ENCODE data around the gene MKLN1.
"Not testable (repeated sequence)": the region's sequence is repeated elsewhere in the genome, so short reads cannot be mapped to it uniquely, and the experiment has no call there.

MKLN1 gene

DNA sequence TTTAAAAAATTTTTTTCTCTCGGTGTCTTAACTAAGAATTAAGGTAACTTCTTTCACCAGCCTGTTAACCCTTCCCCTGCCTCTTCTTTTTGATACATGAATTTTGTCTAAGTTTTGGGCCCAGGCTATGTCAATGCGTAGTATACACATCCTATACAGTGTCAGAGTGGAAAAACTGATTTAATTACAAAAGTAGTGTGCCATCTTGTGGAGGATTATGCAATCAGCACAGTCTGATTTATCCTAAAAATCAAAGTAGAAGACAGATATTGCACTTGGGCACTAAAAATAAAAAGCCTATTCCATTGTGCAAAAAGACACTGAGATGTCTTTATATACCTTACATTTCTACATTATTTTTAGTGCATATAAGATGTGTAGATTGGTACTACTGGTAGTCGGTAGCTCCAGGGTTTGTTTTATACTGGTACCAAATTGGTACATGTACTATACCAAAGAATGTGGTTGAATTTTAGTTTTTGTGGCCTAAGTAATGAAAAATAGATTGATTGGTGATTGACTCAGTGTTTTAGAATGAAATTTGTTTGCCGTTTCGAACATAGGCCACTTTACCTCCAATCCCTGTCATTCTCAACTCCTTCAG lies 96.6 kb downstream of the MKLN1 start:
- TF ChIP-seq, protein P1, sequence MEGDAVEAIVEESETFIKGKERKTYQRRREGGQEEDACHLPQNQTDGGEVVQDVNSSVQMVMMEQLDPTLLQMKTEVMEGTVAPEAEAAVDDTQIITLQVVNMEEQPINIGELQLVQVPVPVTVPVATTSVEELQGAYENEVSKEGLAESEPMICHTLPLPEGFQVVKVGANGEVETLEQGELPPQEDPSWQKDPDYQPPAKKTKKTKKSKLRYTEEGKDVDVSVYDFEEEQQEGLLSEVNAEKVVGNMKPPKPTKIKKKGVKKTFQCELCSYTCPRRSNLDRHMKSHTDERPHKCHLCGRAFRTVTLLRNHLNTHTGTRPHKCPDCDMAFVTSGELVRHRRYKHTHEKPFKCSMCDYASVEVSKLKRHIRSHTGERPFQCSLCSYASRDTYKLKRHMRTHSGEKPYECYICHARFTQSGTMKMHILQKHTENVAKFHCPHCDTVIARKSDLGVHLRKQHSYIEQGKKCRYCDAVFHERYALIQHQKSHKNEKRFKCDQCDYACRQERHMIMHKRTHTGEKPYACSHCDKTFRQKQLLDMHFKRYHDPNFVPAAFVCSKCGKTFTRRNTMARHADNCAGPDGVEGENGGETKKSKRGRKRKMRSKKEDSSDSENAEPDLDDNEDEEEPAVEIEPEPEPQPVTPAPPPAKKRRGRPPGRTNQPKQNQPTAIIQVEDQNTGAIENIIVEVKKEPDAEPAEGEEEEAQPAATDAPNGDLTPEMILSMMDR (IDR thresholded peaks at IDR 0.05; ENCODE audit: extremely low read depth, missing control alignments): peak; percentile 39
- DNase-seq (ENCODE audit: low spot score): peak; percentile 22

DNA sequence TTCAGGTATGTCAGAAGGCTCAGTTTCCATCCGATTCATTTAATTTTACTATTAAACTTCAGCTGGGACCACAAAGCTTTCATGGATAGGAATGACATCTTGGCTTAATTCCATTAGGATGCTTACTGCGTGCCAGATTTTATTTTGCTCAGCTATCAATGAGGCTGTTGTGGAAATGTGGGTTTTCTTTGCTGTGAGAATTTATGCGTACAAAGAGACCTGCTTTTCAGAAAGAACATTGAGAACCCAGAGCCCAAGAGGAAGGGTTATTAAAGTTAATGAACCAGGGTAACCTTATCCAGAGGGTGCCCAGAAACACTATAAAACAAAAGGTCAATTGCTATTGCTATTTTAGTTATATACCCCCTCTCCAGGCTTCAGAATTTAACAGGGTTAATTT lies 98.3 kb downstream of the MKLN1 start:
- DNase-seq (ENCODE audit: low spot score): no peak

DNA sequence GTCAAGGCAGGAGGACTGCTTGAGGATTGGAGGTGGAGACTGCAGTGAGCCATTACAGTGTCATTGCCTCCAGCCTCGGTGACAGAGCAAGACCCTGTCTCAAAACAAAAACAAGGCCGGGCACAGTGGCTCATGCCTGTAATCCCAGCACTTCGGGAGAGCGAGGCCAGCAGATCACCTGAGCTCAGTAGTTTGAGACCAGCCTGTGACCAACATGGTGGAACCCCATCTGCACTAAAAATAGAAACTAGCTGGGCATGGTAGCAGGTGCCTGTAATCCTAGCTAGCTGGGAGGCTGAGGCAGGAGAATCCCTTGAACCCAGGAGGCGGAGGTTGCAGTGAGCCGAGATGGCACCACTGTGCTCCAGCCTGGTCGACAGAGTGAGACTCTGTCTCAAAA lies 103.2 kb downstream of the MKLN1 start:
- not testable (repeated sequence) for DNase-seq (ENCODE audit: low spot score)

More for the DNA sequence above, 98.3 kb downstream of the MKLN1 start:
- TF ChIP-seq, protein P1 (IDR thresholded peaks at IDR 0.05; ENCODE audit: extremely low read depth, missing control alignments): no peak

DNA sequence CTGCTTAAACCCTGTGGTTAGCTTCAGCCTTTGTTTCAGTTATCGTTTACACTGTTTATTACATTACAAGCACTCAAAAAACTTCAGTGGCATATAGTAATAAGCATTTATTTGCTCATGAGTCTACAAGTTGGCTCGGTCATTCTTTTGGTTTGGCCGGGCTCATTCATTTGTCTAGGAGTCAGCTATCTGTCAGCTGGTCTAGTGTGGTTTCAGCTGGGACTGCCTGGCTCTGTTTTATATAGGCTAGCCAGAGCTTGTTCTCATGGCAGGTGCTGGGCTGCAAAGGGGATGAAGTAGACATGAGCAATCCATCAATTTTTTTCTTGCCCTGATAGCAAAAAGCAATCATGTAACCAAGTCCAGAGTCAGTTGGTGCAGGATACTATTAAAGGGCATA lies 103.6 kb downstream of the MKLN1 start:
- no peak for DNase-seq (ENCODE audit: low spot score)
- TF ChIP-seq, protein P1 (IDR thresholded peaks at IDR 0.05; ENCODE audit: extremely low read depth, missing control alignments): no peak

DNA sequence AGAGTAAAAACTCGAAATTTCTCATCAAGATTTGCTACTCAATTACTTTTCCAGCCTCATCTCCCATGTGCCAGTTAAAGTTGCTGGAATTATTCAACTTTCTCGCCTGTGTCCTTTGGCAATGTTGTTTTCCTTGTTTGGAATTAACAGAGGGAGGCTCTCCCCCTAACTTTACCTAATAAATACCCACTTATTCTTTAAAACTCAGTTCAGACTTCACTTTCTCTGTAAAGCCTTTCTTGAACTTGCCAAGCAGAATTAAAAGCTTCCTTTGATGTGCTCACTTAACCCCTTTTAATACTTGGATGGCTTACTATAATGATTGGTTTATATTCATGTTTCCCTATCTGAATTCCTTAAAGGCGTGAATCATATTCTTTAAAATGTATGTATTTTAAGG lies 104.1 kb downstream of the MKLN1 start:
- DNase-seq (ENCODE audit: low spot score): no peak
- TF ChIP-seq, protein P1 (IDR thresholded peaks at IDR 0.05; ENCODE audit: extremely low read depth, missing control alignments): no peak

DNA sequence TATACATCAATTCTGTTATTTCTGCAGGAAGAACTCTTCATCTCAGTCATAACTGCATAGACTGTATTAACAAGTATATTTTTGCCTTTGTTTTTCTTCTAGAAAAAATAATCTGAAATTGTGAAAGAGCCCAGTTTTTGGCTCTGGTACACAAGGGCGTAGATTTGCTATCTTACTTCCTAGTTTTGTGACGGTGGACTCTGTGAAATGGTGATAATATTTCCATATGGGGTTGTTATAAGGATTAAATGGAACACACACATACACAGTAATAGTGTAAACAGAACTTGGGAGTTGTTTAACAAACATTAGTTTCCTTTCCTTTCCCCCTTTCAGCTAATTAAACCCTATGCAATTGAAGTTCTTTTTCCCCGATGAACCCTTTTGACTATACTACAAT lies 108.7 kb downstream of the MKLN1 start:
- TF ChIP-seq, protein P1 (IDR thresholded peaks at IDR 0.05; ENCODE audit: extremely low read depth, missing control alignments): no peak
- no peak for DNase-seq (ENCODE audit: low spot score)

DNA sequence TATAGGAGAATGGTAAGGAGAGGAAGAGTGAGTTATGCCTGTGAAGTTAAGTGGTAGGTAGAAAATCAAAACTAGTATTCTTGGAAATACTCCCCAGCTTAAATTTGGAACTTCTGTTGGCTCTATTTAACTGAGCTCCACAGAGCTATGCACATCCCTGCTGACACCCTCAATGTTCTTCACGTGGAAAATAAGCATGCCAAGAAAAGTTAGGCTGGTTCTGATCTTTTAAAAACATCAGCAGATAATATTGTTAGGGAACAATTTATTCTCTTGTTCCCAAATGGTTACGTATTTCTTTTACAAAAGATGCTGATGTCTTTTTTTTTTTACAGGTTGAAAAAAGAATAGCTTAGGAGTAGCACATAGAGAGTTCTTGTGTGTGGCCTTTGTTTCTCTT lies 111.3 kb downstream of the MKLN1 start:
- TF ChIP-seq, protein P1 (IDR thresholded peaks at IDR 0.05; ENCODE audit: extremely low read depth, missing control alignments): no peak
- no peak for DNase-seq (ENCODE audit: low spot score)

DNA sequence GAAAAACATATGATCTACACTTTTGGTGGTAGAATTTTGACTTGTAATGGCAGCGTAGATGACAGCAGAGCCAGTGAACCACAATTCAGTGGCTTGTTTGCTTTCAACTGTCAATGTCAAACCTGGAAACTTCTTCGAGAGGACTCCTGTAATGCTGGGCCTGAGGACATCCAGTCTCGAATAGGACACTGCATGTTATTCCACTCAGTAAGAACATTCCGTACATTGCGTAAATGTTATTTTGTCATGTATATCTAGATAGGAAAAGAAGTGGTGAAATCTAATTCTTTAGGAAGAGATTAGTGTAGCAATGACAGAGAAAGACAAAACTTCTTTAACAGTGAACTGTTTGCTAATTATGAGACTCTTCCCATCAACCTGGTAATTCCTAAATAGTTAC lies 115.8 kb downstream of the MKLN1 start:
- TF ChIP-seq, protein P1 (IDR thresholded peaks at IDR 0.05; ENCODE audit: extremely low read depth, missing control alignments): no peak

More for the DNA sequence above, 115.8 kb downstream of the MKLN1 start:
- no peak for DNase-seq (ENCODE audit: low spot score)
